Activated CD4-positive, alpha-beta T cell treated with anti-CD3 and anti-CD28 coated beads, Interleukin-2, amount 10 ng/mL, durations not matched to agents 7 days and 5 days (primary cell): Measurements from ENCODE around the gene CLEC18C. TPM values are rescaled to one million over a fixed set of nuclear protein-coding genes. Genes with fewer than 3 reads are reported as not detected.
"Not testable (repeated sequence)": the region's sequence is repeated elsewhere in the genome, so short reads cannot be mapped to it uniquely, and the experiment has no call there.

Experiments used
- CTCF ChIA-PET: fragments of 350-600 bp; sonication (Branson Sonifier 250); formaldehyde crosslinking; loops from one replicate; lab custom pipeline; 2021; ENCODE audit warnings: antibody characterized with exemption; lab: Charles Lee
- POLR2A ChIA-PET: fragments of 350-600 bp; sonication (Branson Sonifier 250); formaldehyde crosslinking; loops from one replicate; lab custom pipeline; 2021; ENCODE audit warnings: antibody characterized with exemption; lab: Charles Lee
- DNase-seq: peaks from one replicate; pipeline ENCODE4 v3.0.0-alpha.2; 2020
- H3K27ac Mint-ChIP-seq: one replicate; pipeline ENCODE4 v1.8.0; 2021; ENCODE audit warnings: mild to moderate bottlenecking, moderate library complexity, mixed read lengths
- H3K27me3 Mint-ChIP-seq: one replicate; pipeline ENCODE4 v1.8.0; 2021; ENCODE audit warnings: mixed read lengths
- H3K36me3 Mint-ChIP-seq: one replicate; pipeline ENCODE4 v1.8.0; 2021; ENCODE audit warnings: low read depth, mixed read lengths
- H3K4me1 Mint-ChIP-seq: one replicate; pipeline ENCODE4 v1.8.0; 2021; ENCODE audit warnings: mixed read lengths
- H3K4me3 Mint-ChIP-seq: one replicate; pipeline ENCODE4 v1.8.0; 2021; ENCODE audit warnings: mild to moderate bottlenecking, moderate library complexity, mixed read lengths
- H3K9me3 Mint-ChIP-seq: one replicate; pipeline ENCODE4 v1.8.0; 2021; ENCODE audit warnings: mixed read lengths
- total RNA-seq, 2 experiments: library from RNA; stranded (reverse); gene quantifications; one replicate each; pipeline ENCODE4 v1.2.3, GENCODE V29; 2021

Gene CLEC18C
- total RNA-seq, 2 experiments from 2014 or later, result 0.40 to 0.64 TPM

DNA sequence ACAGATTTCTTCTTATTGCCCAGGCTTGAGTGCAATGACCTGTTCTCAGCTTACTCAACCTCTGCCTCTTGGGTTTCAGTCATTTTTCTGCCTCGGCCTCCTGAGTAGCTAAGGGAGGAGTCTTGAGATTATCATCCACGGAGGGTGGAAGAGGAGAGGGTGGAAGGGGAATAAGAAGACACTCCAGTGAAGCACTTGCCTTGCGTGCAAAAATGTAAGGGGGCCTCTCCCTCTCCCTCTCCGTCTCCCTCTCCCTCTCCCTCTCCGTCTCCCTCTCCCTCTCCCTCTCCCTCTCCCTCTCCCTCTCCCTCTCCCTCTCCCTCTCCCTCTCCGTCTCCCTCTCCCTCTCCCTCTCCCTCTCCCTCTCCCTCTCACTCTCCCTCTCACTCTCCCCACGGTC lies 29.9 kb downstream of the CLEC18C start:
- H3K4me3 Mint-ChIP-seq, H3K27ac Mint-ChIP-seq, H3K9me3 Mint-ChIP-seq, H3K27me3 Mint-ChIP-seq, DNase-seq, H3K36me3 Mint-ChIP-seq, POLR2A ChIA-PET, H3K4me1 Mint-ChIP-seq, CTCF ChIA-PET: not testable (repeated sequence)

DNA sequence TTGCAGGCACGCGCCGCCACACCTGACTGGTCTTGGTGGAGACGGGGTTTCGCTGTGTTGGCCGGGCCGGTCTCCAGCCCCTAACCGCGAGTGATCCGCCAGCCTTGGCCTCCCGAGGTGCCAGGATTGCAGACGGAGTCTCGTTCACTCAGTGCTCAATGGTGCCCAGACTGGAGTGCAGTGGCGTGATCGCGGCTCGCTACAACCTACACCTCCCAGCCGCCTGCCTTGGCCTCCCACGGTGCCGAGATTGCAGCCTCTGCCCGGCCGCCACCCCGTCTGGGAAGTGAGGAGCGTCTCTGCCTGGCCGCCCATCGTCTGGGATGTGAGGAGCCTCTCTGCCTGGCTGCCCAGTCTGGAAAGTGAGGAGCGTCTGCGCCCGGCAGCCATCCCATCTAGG lies 30.4 kb downstream of the CLEC18C start:
- POLR2A ChIA-PET, H3K27ac Mint-ChIP-seq, H3K9me3 Mint-ChIP-seq, H3K36me3 Mint-ChIP-seq, CTCF ChIA-PET, DNase-seq, H3K4me1 Mint-ChIP-seq, H3K4me3 Mint-ChIP-seq, H3K27me3 Mint-ChIP-seq: not testable (repeated sequence)

DNA sequence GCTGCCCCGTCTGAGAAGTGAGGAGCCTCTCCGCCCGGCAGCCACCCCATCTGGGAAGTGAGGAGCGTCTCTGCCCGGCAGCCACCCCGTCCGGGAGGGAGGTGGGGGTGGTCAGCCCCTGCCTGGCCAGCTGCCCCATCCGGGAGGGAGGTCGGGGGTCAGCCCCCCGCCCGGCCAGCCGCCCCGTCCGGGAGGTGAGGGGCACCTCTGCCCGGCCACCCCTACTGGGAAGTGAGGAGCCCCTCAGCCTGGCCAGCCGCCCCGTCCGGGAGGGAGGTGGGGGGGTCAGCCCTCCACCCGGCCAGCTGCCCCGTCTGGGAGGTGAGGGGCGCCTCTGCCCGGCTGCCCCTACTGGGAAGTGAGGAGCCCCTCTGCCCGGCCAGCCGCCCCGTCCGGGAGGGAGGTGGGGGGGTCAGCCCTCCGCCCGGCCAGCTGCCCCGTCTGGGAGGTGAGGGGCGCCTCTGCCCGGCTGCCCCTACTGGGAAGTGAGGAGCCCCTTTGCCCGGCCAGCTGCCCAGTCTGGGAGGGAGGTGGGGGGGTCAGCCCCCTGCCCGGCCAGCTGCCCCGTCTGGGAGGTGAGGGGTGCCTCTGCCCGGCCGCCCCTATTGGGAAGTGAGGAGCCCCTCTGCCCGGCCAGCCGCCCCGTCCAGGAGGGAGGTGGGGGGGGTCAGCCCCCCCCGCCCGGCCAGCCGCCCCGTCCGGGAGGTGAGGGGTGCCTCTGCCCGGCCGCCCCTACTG lies 31.2 kb downstream of the CLEC18C start:
- CTCF ChIA-PET, result interaction anchor here (0.7 kb wide), 1 partner anchor 315 kb away, joined by 4 read pairs; no protein-coding TSS in a partner anchor
- POLR2A ChIA-PET, H3K9me3 Mint-ChIP-seq: not testable (repeated sequence)

DNA sequence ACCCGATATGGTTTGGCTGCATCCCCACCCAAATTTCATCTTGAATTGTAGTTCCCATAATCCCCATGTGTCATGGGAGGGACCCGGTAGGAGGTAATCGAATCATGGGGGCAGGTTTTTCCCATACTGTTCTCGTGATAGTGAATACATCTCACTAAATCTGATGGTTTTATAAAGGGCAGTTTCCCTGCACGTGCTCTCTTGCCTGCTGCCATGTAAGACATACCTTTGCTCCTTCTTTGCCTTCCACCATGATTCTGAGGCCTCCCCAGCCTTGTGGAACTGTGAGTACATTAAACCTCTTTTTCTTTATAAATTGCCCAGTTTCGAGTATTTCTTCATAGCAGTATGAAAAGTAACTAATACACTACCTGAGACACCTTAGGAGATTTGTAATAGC lies 32.8 kb downstream of the CLEC18C start:
- H3K9me3 Mint-ChIP-seq, POLR2A ChIA-PET, H3K27me3 Mint-ChIP-seq, H3K4me3 Mint-ChIP-seq, H3K27ac Mint-ChIP-seq, CTCF ChIA-PET, H3K4me1 Mint-ChIP-seq, DNase-seq: not testable (repeated sequence)
- H3K36me3 Mint-ChIP-seq, result peaks cover 22% of the 10 kb centered on the region

More for the DNA sequence above, 31.2 kb downstream of the CLEC18C start:
- DNase-seq, H3K27me3 Mint-ChIP-seq, H3K27ac Mint-ChIP-seq, H3K4me3 Mint-ChIP-seq, H3K4me1 Mint-ChIP-seq: not testable (repeated sequence)
- peaks cover 13% of the 10 kb centered on the region for H3K36me3 Mint-ChIP-seq

DNA sequence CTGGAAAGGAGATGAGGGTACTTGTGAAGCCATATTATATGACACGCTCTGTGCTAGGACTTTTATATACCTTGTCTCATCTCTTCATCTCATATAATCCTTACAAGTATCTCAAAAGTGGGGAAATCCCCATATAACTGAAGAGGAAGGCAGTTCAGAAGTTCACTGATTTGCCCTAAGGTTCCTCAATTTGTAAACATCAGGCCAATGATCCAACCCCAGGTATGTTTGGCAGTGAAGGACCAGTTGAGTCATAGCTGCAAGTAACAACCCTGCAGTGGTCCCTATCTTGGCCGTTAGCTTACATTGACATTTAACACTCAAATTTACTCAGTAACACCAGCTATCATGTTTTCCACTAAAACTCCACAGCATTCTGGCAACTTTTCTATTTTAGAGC lies 45.0 kb downstream of the CLEC18C start:
- H3K27me3 Mint-ChIP-seq, CTCF ChIA-PET, H3K27ac Mint-ChIP-seq, DNase-seq, H3K9me3 Mint-ChIP-seq, POLR2A ChIA-PET, H3K4me3 Mint-ChIP-seq: not testable (repeated sequence)
- peaks cover 26% of the 10 kb centered on the region for H3K36me3 Mint-ChIP-seq
- H3K4me1 Mint-ChIP-seq, result peaks cover 12% of the 10 kb centered on the region

DNA sequence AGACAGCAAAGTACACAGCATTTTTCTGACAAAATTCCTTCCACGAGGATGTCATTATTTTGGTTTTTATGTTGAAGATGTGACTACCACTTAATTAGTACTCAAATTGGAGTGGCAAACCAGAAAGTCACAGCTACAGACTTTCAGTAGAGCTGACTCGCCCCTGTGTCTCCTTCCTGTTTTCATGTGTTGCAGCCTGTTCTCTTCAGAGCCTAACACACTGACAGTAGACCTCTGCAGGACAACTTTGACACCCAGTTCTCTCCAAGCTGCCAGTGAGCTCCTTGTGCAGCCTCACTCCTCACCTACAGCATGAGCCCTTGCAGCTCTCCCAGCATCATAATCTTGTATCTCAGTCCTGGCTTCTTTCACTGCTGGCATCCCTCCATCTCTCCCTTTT lies 49.0 kb downstream of the CLEC18C start:
- H3K4me1 Mint-ChIP-seq, result peaks cover 16% of the 10 kb centered on the region
- CTCF ChIA-PET, H3K27me3 Mint-ChIP-seq, H3K9me3 Mint-ChIP-seq, H3K4me3 Mint-ChIP-seq, POLR2A ChIA-PET: not testable (repeated sequence)
- peaks cover 33% of the 10 kb centered on the region for H3K36me3 Mint-ChIP-seq
- peak overlapping the region; percentile 71 for H3K27ac Mint-ChIP-seq
- DNase-seq, result peak; percentile 8

DNA sequence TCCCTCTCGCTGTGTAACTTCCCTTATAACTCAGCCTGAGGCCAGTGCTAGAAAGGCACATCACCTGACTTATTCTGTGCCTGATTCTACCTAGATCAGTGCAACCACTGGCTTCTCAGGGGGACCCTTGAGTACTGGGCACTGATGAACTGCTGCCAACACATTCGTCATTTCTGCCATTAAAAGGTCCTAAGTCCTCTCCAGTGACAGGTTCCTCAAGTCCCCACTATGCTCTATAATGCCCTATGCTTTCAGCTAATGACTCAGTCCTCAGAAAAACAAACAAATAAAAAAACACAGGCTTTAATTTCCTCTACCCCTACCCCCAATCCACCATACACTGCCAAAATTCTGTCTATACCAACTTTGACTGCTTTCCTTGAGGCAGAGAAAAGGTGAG lies 49.6 kb downstream of the CLEC18C start:
- Mint-ChIP-seq H3K4me1 (peaks cover 16% of the 10 kb centered on the region), H3K36me3 (peaks cover 29% of the 10 kb centered on the region), H3K27ac (peak overlapping the region; percentile 9)
- CTCF ChIA-PET, DNase-seq, H3K27me3 Mint-ChIP-seq, POLR2A ChIA-PET, H3K4me3 Mint-ChIP-seq, H3K9me3 Mint-ChIP-seq: not testable (repeated sequence)

DNA sequence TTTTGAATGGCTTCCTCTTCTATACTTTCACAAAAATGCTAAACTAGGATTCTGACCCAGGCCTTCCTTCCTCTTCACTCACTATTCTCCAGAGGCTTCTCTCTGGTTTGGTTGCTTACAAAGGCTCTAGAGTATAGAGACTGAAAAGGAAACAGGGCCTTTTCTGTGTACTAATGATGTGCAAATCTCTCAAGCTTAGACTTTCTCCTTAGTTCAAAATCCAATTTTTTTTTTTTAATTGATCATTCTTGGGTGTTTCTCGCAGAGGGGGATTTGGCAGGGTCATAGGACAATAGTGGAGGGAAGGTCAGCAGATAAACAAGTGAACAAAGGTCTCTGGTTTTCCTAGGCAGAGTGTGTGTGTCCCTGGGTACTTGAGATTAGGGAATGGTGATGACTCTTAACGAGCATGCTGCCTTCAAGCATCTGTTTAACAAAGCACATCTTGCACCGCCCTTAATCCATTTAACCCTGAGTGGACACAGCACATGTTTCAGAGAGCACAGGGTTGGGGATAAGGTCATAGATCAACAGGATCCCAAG lies 50.5 kb downstream of the CLEC18C start:
- DNase-seq, H3K27ac Mint-ChIP-seq, CTCF ChIA-PET, POLR2A ChIA-PET, H3K4me3 Mint-ChIP-seq, H3K27me3 Mint-ChIP-seq, H3K9me3 Mint-ChIP-seq: not testable (repeated sequence)
- Mint-ChIP-seq H3K36me3 (peaks cover 29% of the 10 kb centered on the region), H3K4me1 (peaks cover 16% of the 10 kb centered on the region)

DNA sequence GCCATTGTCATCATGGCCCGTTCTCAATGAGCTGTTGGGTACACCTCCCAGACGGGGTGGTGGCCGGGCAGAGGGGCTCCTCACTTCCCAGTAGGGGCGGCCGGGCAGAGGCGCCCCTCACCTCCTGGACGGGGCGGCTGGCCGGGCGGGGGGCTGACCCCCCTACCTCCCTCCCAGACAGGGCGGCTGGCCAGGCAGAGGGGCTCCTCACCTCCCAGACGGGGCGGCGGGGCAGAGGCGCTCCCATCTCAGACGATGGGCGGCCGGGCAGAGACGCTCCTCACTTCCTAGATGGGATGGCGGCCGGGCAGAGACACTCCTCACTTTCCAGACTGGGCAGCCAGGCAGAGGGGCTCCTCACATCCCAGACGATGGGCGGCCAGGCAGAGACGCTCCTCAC lies 51.1 kb downstream of the CLEC18C start:
- H3K4me3 Mint-ChIP-seq, POLR2A ChIA-PET, DNase-seq, CTCF ChIA-PET, H3K9me3 Mint-ChIP-seq, H3K27ac Mint-ChIP-seq, H3K27me3 Mint-ChIP-seq: not testable (repeated sequence)
- H3K36me3 Mint-ChIP-seq, result peaks cover 27% of the 10 kb centered on the region
- H3K4me1 Mint-ChIP-seq, result peaks cover 16% of the 10 kb centered on the region

DNA sequence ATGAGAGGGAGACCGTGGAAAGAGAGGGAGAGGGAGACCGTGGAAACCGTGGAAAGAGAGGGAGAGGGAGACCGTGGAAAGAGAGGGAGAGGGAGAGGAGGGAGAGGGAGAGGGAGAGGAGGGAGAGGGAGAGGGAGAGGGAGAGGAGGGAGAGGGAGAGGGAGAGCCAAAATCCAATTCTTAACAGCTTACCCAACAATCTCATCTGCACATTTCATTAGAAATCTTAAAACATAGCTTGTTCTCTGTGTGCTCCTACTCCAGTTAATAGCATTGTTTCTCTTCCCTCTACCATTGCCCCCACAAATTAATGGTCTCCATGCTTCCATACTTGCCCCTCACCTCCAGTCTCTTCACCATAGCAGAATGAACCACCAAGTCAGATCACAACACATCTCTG lies 51.8 kb downstream of the CLEC18C start:
- H3K4me3 Mint-ChIP-seq, H3K27me3 Mint-ChIP-seq, POLR2A ChIA-PET, H3K9me3 Mint-ChIP-seq, CTCF ChIA-PET, DNase-seq, H3K27ac Mint-ChIP-seq: not testable (repeated sequence)
- peaks cover 16% of the 10 kb centered on the region for H3K4me1 Mint-ChIP-seq
- H3K36me3 Mint-ChIP-seq, result peaks cover 23% of the 10 kb centered on the region

DNA sequence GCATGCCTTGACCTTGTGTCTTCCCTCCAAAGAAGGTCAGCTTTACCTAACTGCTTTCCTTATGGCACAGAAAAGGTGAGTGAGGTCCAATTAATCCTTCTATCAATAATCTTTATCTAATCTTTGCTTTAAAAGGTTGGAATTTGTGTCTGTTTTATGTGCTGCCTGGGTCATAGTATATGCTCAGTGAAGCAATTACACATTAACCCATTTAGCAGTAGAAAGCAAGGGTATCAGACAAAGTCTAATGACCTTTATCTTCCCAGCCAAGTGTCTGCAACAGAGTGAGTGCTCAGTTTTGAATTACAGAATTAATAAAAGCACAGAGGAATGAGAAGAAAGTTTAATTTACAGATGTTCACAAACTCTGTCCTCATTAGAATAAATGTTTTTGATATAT lies 52.4 kb downstream of the CLEC18C start:
- H3K36me3 Mint-ChIP-seq, result peaks cover 24% of the 10 kb centered on the region
- H3K4me3 Mint-ChIP-seq, H3K27me3 Mint-ChIP-seq, DNase-seq, H3K9me3 Mint-ChIP-seq, CTCF ChIA-PET, H3K27ac Mint-ChIP-seq, POLR2A ChIA-PET: not testable (repeated sequence)
- H3K4me1 Mint-ChIP-seq, result peaks cover 16% of the 10 kb centered on the region

DNA sequence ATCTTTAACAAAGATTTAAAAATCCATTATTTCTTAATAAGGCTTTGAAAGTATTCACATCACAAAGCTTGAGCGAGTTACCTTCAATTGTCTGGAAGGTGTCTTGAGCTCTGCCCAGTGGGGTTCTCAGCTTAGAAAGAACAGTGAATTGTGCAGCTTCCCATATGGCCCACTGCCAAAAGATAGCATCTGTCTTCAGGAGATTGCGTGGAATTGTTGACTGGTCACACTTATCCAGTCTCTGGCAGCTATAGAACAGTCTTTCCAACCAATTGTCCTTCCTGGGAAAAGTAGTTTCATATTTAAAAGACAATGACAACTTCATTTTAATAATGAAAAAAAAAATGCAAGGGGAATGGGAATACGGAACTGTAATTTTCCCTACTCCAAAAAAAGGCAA lies 58.2 kb downstream of the CLEC18C start:
- DNase-seq, POLR2A ChIA-PET, H3K27ac Mint-ChIP-seq, H3K27me3 Mint-ChIP-seq, CTCF ChIA-PET, H3K9me3 Mint-ChIP-seq, H3K4me1 Mint-ChIP-seq, H3K4me3 Mint-ChIP-seq: not testable (repeated sequence)
- peaks cover 27% of the 10 kb centered on the region for H3K36me3 Mint-ChIP-seq
